Stimulated activated CD4-positive, alpha-beta T cell treated with anti-CD3 and anti-CD28 coated beads, Interleukin-1b, Interleukin-23, amount 100 ng/mL, for 4 hours (primary cell): ENCODE data around the gene SLC5A3.

Experiments
- DNase-seq, 2 donors: peaks; one replicate each; pipeline ENCODE4 v3.0.0-alpha.2; 2020; ENCODE audit warnings: low read depth in 2 of 2

The SLC5A3 gene

DNA sequence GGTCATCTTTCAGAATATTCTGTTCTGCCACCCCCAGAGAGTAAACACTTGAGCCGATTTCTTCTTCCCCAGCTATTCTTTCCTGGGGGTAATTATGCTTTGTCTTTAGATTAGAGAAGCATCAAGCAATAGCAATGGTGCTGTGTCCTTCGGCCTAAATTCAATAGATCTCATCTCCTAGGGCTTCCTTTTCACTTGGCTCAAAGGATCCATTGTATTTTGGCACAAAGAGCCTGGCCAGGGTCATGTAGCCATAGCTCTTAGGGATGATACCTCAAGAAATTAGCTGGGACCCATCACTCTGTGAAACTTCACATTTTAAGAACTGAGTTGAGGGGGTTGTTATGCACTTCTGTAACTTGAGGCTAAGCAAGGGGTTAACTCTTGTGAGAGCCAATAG is 27.0 kb downstream of the SLC5A3 start:
- DNase-seq: no peak

DNA sequence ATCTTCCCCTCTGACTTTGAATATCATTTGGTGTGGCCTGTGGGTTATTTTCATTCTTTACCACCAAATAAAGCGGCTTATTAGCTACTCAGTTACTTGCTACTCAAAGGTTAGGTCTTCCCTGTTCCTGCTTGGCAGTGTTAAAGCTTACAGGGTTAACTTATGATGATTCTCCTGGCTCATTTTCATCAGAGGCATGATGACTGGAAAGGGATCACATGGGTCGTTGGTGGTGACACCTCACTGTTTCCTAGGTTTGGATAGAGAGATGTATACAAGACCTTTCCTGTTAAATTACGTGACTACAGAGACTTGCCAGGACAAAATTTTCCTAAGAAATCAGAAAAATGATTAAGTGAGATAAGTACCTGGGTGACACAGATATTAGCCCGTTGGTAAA is 27.4 kb downstream of the SLC5A3 start:
- no peak for DNase-seq

DNA sequence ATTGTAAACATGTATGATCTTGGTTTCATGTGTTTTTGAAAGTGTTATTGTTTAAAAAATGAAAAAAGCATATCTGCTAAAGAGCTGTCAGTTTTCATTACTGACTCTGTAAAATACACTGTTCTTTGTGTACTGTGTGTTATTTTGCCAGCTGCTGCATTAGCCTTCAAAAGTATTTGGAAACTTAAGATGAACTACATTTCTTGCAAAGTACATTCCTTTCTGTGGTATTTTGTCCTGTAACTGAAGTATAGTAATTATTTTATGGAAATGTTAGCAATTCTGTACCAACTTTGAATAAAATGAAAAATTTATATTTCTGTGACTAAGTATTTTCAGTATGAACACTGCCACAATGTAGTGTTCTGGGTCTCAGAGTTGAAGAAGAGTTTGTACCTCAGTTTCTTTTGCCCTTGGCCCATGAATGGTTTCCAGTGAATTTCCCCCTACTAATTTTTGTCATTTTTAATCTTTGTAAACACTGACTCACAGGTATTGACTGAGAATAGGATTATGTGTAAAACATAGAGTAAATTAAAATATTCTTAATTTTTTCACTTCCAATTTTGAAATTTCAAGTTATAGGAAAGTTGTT is 32.7 kb downstream of the SLC5A3 start:
- no peak for DNase-seq

DNA sequence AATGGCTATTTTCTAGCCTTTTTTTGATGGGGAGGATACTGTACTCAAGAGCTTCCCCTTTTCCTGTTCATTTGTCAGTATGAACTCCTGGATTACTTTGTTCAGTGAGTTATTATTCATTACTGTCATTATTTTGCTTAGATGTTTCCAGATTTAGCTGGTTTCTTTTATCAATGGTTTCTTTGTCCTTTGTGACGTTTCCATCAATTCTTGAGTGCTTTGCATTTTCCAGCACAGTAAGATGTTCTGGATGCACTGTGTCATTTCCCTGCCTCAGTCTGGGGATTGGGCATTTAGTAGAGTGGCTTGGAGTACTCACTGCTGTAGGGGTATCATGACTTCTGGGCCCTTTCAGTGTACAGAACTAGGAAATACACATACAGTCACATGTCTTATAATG is 34.2 kb downstream of the SLC5A3 start:
- no peak for DNase-seq

DNA sequence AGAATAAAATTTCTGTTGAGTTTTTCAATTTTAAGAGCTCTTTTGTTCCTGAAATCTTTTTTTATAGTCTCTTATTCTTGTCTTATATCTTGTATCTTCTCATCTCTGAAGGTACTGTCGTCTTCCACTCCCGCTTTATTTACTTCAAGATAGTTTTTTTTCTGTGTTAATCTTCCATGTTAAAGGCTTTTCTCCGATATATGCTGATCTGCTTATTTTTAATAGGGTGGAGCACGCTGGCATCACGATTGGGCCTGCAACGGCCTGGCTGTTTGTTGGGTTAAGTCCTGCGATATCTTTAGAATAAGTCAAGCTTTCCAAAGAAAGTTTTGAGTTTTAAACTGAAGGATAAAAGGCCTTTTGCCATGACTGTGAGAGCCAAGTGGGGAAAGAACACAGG is 35.7 kb downstream of the SLC5A3 start:
- DNase-seq: no peak

DNA sequence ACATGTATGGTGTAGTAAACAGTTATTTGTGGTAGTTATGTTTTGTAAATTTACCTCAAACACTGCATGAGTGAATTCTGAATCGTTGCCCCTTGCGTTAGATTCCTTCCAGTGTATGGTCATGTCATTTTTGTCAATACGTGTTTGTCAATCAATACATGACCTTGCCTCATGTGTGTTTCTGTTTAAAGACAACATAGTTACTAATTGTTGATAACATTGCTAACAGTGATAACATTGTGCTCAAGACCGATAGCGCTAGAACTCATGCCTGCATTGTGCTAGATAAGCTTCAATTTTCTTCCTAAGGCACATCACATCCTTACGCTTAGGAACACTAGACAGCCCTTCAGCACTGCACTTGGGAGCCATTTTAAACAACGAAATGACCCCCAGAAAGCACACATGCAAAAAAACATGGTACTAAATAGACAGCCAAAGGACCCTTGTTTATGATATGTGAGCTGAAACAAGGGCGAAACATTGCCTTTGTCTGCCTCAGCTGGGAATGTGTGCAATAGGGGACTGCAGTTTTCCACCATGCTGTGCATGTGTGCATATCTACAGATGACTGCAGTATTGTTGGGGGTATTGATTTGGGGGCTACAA is 37.3 kb downstream of the SLC5A3 start:
- DNase-seq: no peak

DNA sequence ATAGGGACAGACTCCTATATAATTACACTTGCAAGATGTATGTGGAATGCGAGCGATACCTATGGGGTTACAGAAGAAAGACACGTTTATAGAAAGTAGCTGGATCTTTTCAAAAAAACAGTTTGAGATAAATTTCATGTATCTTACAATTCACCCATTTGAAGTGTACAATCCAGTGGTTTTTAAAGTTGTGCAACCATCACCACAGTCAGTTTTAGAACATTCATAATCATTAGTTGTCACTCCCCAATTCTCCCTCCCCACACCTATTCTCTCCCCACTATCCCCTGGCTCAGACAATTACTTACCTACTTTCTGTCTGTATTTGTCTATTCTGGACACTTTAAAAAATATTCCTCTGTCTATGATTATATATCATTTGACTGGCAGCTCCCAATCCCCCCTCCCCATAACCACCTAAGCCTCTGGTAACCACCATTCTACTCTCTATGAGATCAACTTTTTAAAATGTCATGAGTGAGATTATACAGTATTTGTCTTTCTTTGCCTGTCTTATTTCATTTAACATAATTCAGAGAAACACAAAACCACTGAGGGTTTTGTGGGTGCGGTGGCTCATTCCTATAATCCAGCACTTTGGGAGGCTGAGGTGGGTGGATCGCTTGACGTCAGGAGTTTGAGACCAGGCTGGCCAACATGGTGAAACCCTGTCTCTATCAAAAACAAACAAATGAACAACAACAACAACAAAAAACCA is 39.1 kb downstream of the SLC5A3 start:
- DNase-seq: no peak

DNA sequence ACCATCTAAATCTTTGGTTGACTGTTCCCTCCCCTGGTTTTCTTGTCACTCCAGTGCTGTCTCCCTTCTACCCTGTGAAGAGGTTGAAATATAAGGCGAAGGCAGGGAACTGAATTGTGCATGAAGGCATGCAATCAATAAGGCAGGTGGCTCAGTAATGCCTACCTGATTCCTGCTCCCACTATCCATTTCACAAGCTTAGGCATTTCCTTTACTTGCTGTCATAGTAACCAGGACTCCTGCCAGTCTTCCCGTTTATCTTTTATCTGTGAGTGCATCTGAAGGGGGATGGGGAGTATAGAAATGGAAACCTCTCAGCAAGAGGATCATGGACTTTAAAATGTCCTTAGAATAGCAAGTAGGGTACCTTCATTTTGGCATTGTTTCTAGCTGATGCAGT is 40.5 kb downstream of the SLC5A3 start:
- DNase-seq: no peak

DNA sequence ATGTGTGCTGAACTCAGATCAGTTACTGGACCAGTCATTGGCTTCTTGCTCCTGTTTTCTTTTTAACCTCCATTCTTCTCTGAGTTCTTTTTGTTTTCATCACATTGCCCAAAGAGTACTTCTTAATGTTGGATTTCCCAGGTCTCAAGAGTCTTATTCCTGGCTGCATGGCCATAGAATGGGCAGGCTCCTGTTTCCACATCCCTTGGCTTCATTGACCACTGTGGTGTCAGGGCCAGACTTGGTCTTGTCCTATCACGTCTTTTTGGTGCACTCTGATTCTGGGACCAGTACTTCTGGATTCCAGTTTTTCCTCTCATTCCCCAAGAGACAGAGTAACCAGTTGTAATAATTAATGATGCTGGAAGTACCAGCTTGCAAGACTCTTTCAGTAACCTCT is 41.8 kb downstream of the SLC5A3 start:
- DNase-seq: no peak

DNA sequence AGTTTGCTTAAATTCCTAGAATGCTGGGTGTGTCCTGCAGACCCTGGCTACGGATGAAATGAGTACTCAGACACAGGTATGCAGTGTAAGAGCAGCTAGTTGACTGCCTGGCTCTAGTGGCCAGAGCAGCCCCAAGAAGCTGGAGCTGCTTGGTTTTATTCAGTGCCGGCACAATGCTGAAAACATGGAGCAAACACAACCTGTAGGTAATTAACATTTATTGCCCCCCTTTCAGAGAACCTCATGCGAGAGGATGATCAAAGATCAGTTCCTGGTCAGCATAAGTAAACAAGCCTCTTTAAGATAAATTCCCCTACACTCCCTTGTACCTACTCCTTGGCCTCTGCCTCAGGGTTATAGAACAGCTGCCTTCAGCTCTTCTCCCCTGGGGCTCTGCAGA is 43.2 kb downstream of the SLC5A3 start:
- no peak for DNase-seq

DNA sequence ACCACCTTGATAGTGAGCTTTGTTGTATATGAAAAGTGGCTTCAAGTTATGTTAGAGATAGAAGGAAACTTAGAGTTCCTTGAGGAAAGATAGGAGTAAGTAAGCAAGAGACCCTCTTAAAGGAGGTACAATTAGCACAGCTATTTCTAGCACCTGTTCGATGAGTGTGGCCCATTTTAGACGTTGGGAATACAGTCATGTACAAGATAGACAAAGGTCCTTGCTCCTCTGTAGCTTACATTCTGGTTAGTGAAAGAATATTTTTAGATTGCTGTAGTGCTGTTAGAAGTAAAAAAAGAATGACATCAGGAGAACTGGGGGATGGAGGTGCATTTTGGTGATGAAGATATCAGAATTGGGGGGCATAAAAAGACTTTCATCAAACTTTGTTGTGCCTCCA is 47.5 kb downstream of the SLC5A3 start:
- DNase-seq: no peak

DNA sequence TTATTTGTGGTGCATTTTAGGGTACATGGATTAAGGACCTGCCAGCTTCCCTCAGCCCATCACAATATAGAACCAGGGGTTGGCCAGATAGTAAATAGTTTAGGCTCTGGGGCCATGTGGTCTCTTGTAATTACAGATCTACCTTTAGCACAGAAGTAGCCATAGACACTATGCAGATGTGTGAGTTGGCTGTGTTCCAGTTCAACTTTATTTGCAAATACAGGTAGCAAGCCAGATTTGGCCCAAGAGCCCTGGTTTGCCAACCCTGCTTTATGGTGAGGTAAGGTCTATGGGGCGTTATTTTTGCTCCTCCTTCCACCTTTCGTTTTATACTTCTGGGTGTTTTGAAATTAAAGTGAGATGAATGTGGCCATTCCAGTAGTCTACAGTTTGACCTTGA is 48.7 kb downstream of the SLC5A3 start:
- DNase-seq: no peak
